ENCODE data around the gene RANBP17. TPM values are rescaled to one million over a fixed set of nuclear protein-coding genes. Genes with fewer than 3 reads are reported as not detected.
A peak's percentile ranks its signal among the peaks of the same experiment; 100 is the strongest.

Gene RANBP17
- total RNA-seq, 1 donor from 2014 or later, result 3.9 TPM

DNA sequence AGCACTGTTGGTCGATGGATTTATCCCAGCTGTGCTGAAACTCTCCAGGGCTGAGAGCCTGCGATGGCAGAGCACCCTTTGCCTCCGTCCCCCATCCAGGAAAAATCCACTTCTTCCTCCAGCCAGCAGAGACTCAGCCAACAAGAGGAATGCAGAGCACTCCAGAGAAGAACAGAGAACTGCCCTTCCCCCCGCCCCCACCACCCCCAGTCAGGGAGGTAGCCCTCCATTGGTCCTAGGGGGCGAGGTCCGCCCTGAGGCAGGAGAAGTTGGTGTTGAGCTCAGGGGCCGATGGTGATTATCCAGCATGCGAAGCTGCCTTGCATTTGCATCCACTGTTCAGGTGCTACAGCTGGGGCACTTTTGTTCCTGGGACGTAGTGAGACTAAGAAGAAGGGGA, 456.2 kb downstream of the RANBP17 start:
- ATAC-seq, result no peak
- intact Hi-C loops (cut with micrococcal nuclease), result no loop called here
- DNase-seq, result no peak

DNA sequence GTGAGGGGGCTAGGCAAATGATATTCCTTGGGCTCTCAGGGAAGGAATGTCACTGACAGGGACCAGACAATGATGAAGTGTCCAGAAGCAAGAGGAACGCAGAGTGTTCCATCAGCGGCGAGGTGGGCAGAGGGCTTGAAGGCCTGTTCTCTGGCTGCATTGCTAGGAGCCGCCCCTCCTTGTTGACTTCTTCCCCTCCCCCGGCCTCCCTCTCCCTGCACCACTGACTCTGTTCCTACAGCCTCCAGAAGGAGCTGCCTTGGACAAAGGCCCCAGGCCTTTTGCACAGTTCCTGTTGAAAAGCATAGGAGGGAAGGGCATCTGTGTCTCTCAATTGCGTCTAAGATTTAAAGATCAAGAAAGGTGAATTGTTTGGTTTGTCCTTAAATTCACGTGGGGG, 459.6 kb downstream of the RANBP17 start:
- intact Hi-C loops (cut with micrococcal nuclease), result no loop called here
- DNase-seq (no peak), ATAC-seq (no peak)

DNA sequence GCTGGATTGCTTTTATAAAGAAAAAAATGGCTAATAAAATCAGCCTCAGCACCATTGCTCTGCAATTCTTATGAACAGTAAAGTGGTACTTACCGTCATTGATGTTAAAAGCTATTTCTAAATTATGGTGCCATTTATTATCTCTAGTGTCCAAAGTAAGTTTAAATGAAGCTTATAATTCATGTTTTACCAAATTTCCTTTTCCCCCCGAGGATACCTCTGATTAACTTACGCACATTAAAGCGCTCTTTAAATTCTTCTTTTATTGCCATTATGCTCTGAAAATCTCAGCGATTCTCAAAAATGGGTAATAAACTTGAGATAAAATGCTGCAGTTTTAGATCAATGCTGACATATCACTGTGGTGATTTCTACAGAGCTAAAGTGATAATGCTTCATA, 460.7 kb downstream of the RANBP17 start:
- DNase-seq (no peak), ATAC-seq (no peak)
- intact Hi-C loops (cut with micrococcal nuclease), result no loop called here

DNA sequence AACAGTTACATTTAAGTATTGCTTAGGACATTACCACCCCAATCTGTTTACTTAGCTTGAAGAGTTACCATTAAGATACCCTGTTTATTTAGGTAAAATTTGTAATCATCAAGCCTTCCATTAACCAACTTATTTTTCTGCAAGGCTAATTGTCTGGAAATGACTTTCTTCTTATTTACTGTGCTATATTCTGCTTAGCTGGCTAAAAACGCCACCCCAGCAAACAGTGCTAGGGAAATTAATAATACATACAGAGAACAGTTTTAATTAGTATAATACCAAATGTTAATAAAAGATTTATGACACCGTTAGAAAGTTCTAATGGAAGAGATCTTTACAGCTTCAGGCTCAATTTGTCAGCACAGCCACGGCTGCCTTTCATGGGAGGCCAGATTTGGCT, 461.2 kb downstream of the RANBP17 start:
- intact Hi-C loops (cut with micrococcal nuclease), result no loop called here
- ATAC-seq (no peak), DNase-seq (no peak)

DNA sequence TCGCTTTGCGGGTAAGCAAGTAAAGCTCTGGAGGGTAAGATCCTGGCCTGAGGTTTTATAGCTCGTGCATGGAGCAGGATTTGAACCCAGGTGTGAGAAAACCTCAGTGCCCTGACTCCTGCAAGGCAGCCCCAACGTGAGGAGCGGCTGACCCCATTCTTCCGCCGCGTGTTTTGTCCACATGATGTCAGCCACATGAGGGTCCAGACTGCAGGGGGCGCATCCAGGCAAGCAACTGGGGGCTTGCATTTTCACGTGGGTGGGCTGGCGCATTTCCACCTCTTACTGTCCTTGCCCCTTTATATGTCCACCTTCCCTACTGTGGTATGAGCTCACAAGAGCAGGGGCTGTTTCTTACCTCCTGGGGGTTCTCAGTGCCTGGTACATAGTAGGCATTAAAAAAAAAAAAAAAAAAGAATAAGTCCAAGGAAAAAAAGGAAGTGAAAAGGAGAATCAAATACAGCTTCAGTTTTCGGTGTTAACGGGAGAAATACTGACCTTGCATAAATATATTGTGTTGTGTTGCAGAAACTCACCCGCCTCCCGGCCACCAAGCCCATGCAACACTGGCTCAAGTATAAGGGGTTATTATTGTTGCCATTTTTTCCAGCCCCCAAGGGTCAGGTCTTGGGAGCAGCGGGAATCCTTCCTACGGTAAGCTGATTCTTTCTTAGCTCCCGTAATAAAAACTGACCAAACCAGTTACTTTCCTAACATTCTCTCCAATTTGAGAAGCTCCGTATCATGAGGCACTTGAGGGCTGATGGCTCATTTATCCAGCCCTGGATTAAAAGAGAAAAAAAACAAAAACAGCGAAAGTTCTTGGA, 462.2 kb downstream of the RANBP17 start:
- ATAC-seq, result no peak
- no peak for DNase-seq
- intact Hi-C loops (cut with micrococcal nuclease), result no loop called here

DNA sequence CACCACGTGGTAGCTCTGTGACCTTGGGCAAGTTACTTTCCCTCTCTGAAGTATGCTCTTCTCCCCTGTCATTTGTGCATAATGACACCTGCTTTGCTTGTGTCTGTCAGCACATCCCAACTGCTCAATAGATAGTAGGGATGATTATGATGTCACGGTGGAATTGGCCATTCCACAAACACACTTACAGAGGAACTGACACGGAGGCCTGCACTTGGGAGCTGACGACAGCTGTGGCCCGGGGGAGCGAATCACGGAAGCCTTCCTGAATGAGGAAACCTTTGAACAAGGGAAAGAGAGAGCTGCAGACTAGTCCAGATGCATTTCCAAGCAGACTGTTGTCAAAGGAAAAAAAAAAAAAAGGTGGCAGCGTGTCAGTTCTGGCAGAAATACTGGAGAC, 468.2 kb downstream of the RANBP17 start:
- no peak for ATAC-seq
- DNase-seq, result no peak
- intact Hi-C loops (cut with micrococcal nuclease), result no loop called here

DNA sequence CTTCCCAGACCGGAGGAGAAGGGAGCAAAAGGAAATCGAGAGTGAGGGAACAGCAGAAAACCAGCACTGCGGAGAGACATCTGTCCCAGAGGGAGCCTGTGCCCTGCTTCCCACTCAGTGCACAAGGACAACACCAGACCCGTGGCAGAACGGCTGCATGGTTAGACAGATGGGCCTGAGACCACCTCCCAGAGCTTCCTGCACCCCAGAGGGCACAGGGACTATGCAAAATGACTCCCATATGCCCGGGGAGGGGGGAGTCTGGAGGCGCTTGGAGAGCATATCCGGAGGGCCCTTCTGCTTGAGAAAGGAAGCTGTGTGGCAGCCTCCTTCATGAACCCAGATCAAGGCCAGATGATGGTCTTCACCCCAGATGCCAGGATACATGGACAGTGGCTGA, 473.8 kb downstream of the RANBP17 start:
- no peak for DNase-seq
- intact Hi-C loops (cut with micrococcal nuclease), result loop anchor here (5.0 kb wide), 1 partner anchor 128 kb away; no protein-coding TSS in a partner anchor
- no peak for ATAC-seq

DNA sequence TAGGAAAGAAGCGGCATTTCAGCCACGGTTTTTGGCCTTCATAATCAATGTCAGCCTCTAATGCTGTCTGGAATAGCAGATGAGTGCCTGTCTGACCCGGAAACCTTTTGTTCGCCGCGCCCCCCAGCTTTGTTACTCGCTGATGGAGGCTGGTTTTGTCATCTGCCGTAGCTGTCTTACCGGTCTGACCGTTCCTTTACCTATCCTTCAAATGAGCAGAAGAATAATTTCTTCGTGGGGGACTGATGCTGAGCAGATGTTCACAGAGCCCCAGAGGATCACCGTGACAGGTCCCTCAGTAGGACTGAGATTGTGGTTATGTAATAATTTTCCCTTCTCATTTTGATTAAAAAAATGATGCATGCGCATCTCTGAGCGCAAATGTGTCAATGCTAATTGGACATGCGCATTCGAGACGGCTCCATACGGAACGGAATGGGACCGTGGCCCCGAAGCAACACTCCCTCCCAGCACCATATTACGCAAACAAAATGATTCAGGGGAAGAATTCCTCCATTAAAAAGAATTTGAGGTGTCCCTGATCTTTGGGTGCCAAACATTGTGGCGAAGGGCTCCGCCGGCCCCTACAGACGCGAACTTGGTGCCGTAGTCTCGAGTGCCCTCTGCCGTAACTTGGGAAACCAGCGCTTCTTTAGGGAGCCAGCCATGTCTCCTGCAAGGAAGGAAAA, 474.8 kb downstream of the RANBP17 start:
- ATAC-seq (peak; percentile 78), DNase-seq (peak; percentile 49)
- intact Hi-C loops (cut with micrococcal nuclease), result loop anchor here (5.0 kb wide), 1 partner anchor 129 kb away; no protein-coding TSS in a partner anchor

DNA sequence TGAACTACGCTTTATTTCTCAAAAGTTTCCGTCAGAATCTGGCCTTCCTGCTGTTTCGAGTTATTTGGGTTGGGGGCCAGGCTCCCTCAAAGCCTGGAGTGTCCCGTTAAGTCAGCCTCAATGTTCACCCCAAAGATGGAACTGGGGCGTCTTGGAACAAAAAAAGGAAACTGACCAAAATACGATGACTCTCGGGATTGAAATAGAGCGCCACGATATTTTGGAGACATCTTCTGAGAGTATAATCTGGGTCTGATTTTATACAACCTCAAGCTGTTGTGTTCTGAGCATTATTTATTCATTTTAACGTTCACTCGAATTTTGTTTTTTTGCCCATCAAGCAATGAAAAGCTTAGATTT, 475.4 kb downstream of the RANBP17 start:
- intact Hi-C loops (cut with micrococcal nuclease), result loop anchor here (5.0 kb wide), 1 partner anchor 130 kb away; no protein-coding TSS in a partner anchor
- ATAC-seq, result no peak

DNA sequence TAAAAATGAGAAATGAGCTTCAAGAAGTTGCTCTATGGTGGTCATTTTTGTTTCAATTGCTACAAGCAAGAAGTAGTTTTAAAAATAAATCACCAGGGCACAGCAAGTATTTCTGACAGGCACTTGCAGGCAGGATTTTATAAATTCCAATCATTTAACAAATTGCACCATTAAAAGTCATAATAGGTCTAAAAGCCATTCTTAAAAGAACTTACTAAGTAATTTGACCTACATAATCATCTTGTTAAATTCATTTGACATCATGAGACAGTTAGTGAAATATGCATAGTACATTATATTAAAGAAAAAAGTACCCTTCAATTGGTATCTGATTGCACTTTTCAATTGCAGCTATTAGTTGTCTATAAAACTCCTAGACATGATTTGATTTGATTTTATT, 478.2 kb downstream of the RANBP17 start:
- ATAC-seq (no peak), DNase-seq (no peak)
- intact Hi-C loops (cut with micrococcal nuclease), result no loop called here

More for the DNA sequence above, 475.4 kb downstream of the RANBP17 start:
- DNase-seq, result no peak

DNA sequence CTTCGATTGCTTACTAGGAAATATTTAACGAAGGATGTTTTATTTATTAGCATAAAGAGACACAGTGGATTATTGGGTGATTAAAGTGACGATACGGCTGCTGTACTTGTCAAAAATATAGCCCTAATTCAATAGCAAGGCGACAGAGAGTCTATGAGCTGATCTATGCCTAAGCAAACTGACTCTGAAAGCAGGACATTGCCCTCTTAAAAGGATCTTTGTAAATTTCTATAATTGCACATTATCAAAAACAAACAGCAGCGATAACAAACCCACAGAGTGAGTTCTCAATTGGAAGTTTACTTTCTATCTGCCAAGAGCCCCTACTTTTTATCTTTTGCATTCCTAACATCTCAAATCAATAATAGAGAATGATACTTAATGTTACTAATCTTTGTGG, 478.7 kb downstream of the RANBP17 start:
- ATAC-seq, result no peak
- intact Hi-C loops (cut with micrococcal nuclease), result no loop called here

DNA sequence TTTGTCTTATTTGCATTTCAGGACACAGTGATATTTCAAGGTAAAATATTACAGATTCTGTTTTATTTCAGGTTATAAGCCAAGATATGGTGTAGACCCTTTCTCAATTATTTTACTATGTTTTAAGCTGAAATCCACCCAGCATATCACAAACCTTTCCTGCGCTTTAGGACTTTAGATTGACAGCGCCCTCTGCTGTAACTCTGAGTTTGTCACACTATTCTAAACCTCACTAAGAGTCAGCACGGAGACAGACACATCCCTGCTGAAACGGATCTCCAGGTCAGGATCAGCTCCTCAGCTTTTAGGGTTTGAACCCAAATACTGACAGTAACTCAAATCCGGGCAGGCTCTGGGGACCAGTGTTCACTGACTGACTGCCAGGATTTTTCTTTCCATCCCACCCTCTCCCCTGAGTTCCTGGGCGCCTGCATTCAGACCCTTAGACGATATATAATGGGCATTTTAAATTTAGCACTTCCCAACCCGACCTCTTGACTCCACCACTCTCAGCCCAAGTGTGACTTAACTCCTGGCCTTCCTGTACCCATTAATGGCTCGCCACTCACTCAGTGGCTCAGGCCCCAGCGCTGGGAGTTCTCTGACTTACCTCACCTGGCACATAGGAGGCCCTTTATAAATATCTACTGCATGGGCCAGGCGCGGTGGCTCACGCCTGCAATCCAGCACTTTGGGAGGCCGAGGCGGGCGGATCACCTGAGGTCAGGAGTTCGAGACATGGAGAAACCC, 480.7 kb downstream of the RANBP17 start:
- DNase-seq (no peak), ATAC-seq (peak; percentile 41)
- intact Hi-C loops (cut with micrococcal nuclease), result no loop called here

More for the DNA sequence above, 478.7 kb downstream of the RANBP17 start:
- DNase-seq, result no peak

DNA sequence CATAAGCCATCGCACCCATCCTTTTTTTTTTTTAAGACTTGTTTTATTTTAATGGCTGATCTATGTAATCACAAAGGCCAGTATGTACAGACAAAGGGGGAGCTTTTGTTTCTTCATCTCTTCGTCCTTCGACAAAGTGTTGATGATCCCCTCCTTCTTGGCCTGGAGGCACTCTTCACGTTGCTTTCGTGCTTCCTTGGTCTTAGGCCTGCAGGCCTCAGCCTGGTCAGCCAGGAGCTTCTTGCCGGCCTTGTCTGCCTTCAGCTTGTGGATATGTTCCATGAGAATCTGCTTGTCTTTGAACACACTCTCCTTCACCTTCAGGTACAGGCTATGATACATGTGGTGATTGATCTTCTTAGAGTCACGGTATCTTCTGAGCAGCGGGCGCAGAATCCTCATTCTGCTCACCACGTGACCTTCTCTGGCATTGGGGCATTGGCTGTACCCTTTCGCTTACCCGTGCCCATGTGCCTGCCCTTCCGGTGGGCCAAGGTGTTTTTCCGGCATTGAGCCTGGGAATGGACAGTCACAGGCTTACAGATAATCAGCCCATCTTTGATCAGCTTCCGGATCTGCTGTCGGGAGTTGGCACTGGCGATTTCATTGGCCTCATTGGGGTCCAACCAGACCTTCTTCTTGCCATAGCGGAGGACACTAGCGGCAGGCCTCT, 483.3 kb downstream of the RANBP17 start:
- DNase-seq (no peak), ATAC-seq (no peak)
- intact Hi-C loops (cut with micrococcal nuclease), result no loop called here

Other genes starting within 250 kb of the RANBP17 start
- not detected for gene GABRP, start 78.3 kb upstream of the RANBP17 start, total RNA-seq